ENCODE data around the gene DAB1.

The DAB1 gene
- total RNA-seq, result 1.1 reads per million

- no peak for DNase-seq
Observed at GRCh38 chr1:57423656-57424211, at the start of gene DAB1. Gene DAB1, minus strand, starts transcription at chr1:57424060. Its CDS starts 133,030 bp downstream, at chr1:57291030.

GRCh38 chr1:57473448-57473847 is 49.6 kb upstream of the DAB1 start:
- no peak for DNase-seq

- DNase-seq, result no peak
Observed at GRCh38 chr1:57471995-57472394, 48.1 kb upstream of the DAB1 start.

- DNase-seq, result no peak
Observed at GRCh38 chr1:57470036-57470435, 46.2 kb upstream of the DAB1 start.

- DNase-seq, result no peak
Observed at GRCh38 chr1:57468641-57469523, 45.0 kb upstream of the DAB1 start.

- DNase-seq, result no peak
Observed at GRCh38 chr1:57467830-57468229, 44.0 kb upstream of the DAB1 start.

- DNase-seq, result no peak
Observed at GRCh38 chr1:57464756-57465155, 40.9 kb upstream of the DAB1 start.

GRCh38 chr1:57463343-57463742 is 39.5 kb upstream of the DAB1 start:
- DNase-seq, result no peak

- no peak for DNase-seq
Observed at GRCh38 chr1:57461405-57461804, 37.5 kb upstream of the DAB1 start.

GRCh38 chr1:57451516-57451915 is 27.7 kb upstream of the DAB1 start:
- DNase-seq, result no peak

GRCh38 chr1:57450981-57451380 is 27.1 kb upstream of the DAB1 start:
- DNase-seq, result no peak

GRCh38 chr1:57447551-57447950 is 23.7 kb upstream of the DAB1 start:
- no peak for DNase-seq

- DNase-seq, result no peak
Observed at GRCh38 chr1:57443004-57443403, 19.1 kb upstream of the DAB1 start.

- DNase-seq, result no peak
Observed at GRCh38 chr1:57440096-57440495, 16.2 kb upstream of the DAB1 start.

GRCh38 chr1:57431400-57431799 is 7.5 kb upstream of the DAB1 start:
- DNase-seq, result no peak

GRCh38 chr1:57424231-57425027 is 569 bp upstream of the DAB1 start:
- DNase-seq, result no peak

GRCh38 chr1:57423135-57423655 is 665 bp downstream of the DAB1 start:
- DNase-seq, result no peak

GRCh38 chr1:57422271-57423134 is 1.4 kb downstream of the DAB1 start:
- no peak for DNase-seq

- DNase-seq, result no peak
Observed at GRCh38 chr1:57421806-57422205, 2.1 kb downstream of the DAB1 start.

GRCh38 chr1:57420981-57421785 is 2.7 kb downstream of the DAB1 start:
- no peak for DNase-seq

GRCh38 chr1:57418971-57419370 is 4.9 kb downstream of the DAB1 start:
- no peak for DNase-seq

Data from effector CD4-positive, alpha-beta T cell (primary cell).